GM12892 (cell line): ENCODE results near the gene ZNF407.

Source experiments
- POLR2A ChIP-seq: IDR thresholded peaks from 2 replicates; pipeline ENCODE4 v1.6.1; 2011; ENCODE audit warnings: low read depth, low read length, control low read depth
- POLR2AphosphoS5 ChIP-seq: IDR thresholded peaks from 2 replicates; pipeline ENCODE4 v1.6.1; 2011; ENCODE audit warnings: low read depth, low read length, control low read depth

DNA sequence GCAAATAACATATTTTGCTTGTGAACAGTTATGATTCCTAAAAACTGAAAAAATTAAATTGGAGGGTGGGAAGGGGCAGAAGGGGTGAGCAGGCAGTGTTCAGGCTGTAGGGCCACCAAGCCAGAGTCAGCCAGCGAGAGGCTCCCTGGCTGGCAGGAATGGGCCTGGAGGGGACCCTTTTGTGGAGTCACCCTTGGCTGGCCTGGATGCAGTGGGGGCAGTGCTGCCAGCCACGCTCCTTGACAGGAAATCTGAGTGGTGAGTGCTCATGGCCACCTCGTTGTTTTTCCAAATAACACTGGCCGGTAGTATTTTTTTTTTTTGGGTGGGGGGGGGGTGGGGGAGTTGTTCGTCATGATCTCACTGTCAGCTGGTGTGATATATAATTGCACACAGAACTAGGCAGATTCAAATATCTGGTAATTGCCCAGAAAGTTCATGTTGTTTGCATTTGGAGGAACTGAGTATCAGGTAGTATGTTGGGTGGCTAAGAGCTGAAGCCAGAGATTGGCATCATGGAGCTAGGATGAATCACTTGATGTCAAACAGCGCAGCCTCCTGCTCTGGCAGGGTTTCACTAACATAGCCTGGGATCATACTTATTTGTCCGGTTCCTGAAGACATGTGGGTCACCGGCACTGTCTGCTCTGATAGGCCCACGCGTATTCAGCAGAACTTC, 451.2 kb downstream of the ZNF407 start:
- TF ChIP-seq POLR2A (no peak), POLR2AphosphoS5 (no peak)
